Dermis microvascular lymphatic vessel endothelial cell (primary cell): ENCODE measurements around the gene GSTO2. TPM values are rescaled to one million over a fixed set of nuclear protein-coding genes. Genes with fewer than 3 reads are reported as not detected.
"Not testable (repeated sequence)": the region's sequence is repeated elsewhere in the genome, so short reads cannot be mapped to it uniquely, and the experiment has no call there.

Source experiments
- DNase-seq, 2 donors: peaks; one replicate each; pipeline versions ENCODE4 v3.0.0 to v3.0.0-alpha.2; 2010; ENCODE audit warnings: low read depth in 2 of 2
- total RNA-seq: library from RNA; depleted of rRNA; stranded (reverse); fragments of >200 nt; gene quantifications from 2 replicates; pipeline ENCODE4 v1.2.1, GENCODE V29; 2014

Gene GSTO2
- 0.51 and 0.89 TPM in 2 replicates for total RNA-seq

GRCh38 chr10:104268713-104269645 lies at the start of gene GSTO2:
GSTO2 (plus strand) TSS chr10:104269184; CDS start chr10:104274916, 5,732 bp downstream.
- DNase-seq: peak; percentile 95 to 99

GRCh38 chr10:104220522-104220921 lies 48.5 kb upstream of the GSTO2 start:
- DNase-seq: no peak

GRCh38 chr10:104223304-104223703 lies 45.7 kb upstream of the GSTO2 start:
- no peak for DNase-seq

- no peak for DNase-seq
Observed at GRCh38 chr10:104230490-104230889, 38.5 kb upstream of the GSTO2 start.

GRCh38 chr10:104231784-104232612 lies 37.0 kb upstream of the GSTO2 start, which contains the start of gene CFAP43:
CFAP43 (minus strand) TSS chr10:104232364; CDS start chr10:104232246, 118 bp downstream.
- DNase-seq: peak; percentile 90 to 96

GRCh38 chr10:104232613-104233102 lies 36.3 kb upstream of the GSTO2 start:
- DNase-seq: no peak

GRCh38 chr10:104233817-104234216 lies 35.2 kb upstream of the GSTO2 start:
- no peak for DNase-seq

- no peak for DNase-seq
Observed at GRCh38 chr10:104234934-104235333, 34.0 kb upstream of the GSTO2 start.

GRCh38 chr10:104235801-104236200 lies 33.2 kb upstream of the GSTO2 start:
- no peak for DNase-seq

- no peak for DNase-seq
Observed at GRCh38 chr10:104240078-104240477, 28.9 kb upstream of the GSTO2 start.

GRCh38 chr10:104242545-104242944 lies 26.4 kb upstream of the GSTO2 start:
- no peak for DNase-seq

GRCh38 chr10:104243009-104243408 lies 26.0 kb upstream of the GSTO2 start:
- DNase-seq: not testable (repeated sequence)

GRCh38 chr10:104243512-104243911 lies 25.5 kb upstream of the GSTO2 start:
- DNase-seq: no peak

- no peak for DNase-seq
Observed at GRCh38 chr10:104245066-104245632, 23.8 kb upstream of the GSTO2 start.

- no peak for DNase-seq
Observed at GRCh38 chr10:104246976-104247375, 22.0 kb upstream of the GSTO2 start.

GRCh38 chr10:104247513-104248146 lies 21.4 kb upstream of the GSTO2 start:
- no peak for DNase-seq

- DNase-seq: not testable (repeated sequence)
Observed at GRCh38 chr10:104248931-104249330, 20.1 kb upstream of the GSTO2 start.

GRCh38 chr10:104250371-104250770 lies 18.6 kb upstream of the GSTO2 start:
- no peak for DNase-seq

GRCh38 chr10:104251443-104251842 lies 17.5 kb upstream of the GSTO2 start:
- DNase-seq: no peak

GRCh38 chr10:104252368-104252767 lies 16.6 kb upstream of the GSTO2 start:
- DNase-seq: no peak

- DNase-seq: no peak
Observed at GRCh38 chr10:104253106-104253505, 15.9 kb upstream of the GSTO2 start.
